WTC11 (cell line): ENCODE results near the gene CST3.

Source experiments
- CTCF ChIP-seq: fragments of 200-600 bp; IDR thresholded peaks from 2 replicates; pipeline ENCODE4 v1.8.0; 2022; ENCODE audit warnings: antibody characterized with exemption
- ETV6 ChIP-seq: sonication (generic); formaldehyde crosslinking; IDR thresholded peaks from 2 replicates; pipeline ENCODE4 v1.8.1; 2022; ENCODE audit warnings: mild to moderate bottlenecking, missing genetic modification reagents

GRCh38 chr20:23646106-23646873, 8.5 kb upstream of the CST3 start:
- TF ChIP-seq CTCF (no peak), ETV6 (CRISPR knock-in tag) (no peak)
